ENCODE measurements around the gene CHD5. TPM values are rescaled to one million over a fixed set of nuclear protein-coding genes. Genes with fewer than 3 reads are reported as not detected.

Gene CHD5
- total and polyA plus RNA-seq, 2 of the 4 experiments (the other 2 are of a cell fraction): under 0.01 to 0.09 TPM

DNA sequence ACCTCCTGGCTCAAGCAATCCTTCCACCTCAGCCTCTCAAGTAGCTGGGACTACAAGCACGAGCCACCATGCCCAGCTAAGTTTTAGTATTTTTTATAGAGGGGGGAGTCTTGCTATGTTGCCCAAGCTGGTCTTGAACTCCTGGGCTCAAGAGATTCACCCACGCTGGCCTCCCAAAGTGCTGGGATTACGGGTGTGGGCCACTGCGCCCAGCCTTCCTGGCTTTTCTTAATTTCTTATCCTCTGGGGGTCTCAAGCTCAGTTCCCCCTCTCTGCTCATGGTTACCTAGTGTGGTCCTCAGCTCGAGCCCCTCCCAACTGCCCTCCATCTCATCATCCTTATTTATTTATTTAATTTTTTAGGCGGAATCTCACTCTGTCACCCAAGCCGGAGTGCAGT lies 22.1 kb upstream of the CHD5 start:
- CTCF ChIA-PET: interaction anchor here (0.7 kb wide), 1 partner anchor 268 kb away, joined by 4 read pairs; no protein-coding TSS in a partner anchor
- no peaks in the 10 kb centered on the region; the same call in 1 of the 2 replicates for H3K27me3 ChIP-seq (ENCODE audit: control insufficient read depth, insufficient read depth, low read length)
- no peak overlapping the region for H4K8ac ChIP-seq (ENCODE audit: low read depth in 2 of 2, low read length in 2 of 2)
- no peak overlapping the region for H3K23ac ChIP-seq (ENCODE audit: low read depth, low read length)
- H2BK5ac ChIP-seq (ENCODE audit: low read depth, low read length, poor library complexity, severe bottlenecking): no peak overlapping the region
- no peak overlapping the region for H2BK20ac ChIP-seq (ENCODE audit: low read depth, low read length)
- H2AK9ac ChIP-seq (replicated peaks; ENCODE audit: low read depth, low read length, poor library complexity): no peak overlapping the region
- no peak overlapping the region for H3K4ac ChIP-seq (ENCODE audit: low read depth, low read length)
- H3K27ac ChIP-seq (ENCODE audit: insufficient read depth, low read length): no peak overlapping the region
- peaks cover 15% of the 10 kb centered on the region for H3K9me1 ChIP-seq (ENCODE audit: insufficient read depth, low read length)
- no peak overlapping the region for H2BK120ac ChIP-seq (ENCODE audit: low read depth, low read length)
- H3K4me2 ChIP-seq (ENCODE audit: low read depth, low read length): no peak overlapping the region
- in situ Hi-C loops (cut with MboI; ENCODE audit: low sequenced_read_pairs) (no loop called here), intact Hi-C loops (cut with micrococcal nuclease) (no loop called here), dilution Hi-C loops (cut with HindIII; ENCODE audit: low sequenced_read_pairs, unreplicated experiment) (no loop called here)
- no peaks in the 10 kb centered on the region for H3K9me3 ChIP-seq (ENCODE audit: control insufficient read depth, insufficient read depth, low read length)
- H3K18ac ChIP-seq (ENCODE audit: low read depth, low read length): no peak overlapping the region
- DNase-seq (no peak), ATAC-seq (ENCODE audit: low read depth) (no peak)
- H3K56ac ChIP-seq (ENCODE audit: extremely low read depth, insufficient read depth, low read length): no peak overlapping the region
- peaks cover 17% of the 10 kb centered on the region; the same call in 1 of the 2 replicates for H4K20me1 ChIP-seq (ENCODE audit: insufficient read depth, low read length)
- no peak overlapping the region for H4K5ac ChIP-seq (ENCODE audit: low read depth, low read length)
- H3K14ac ChIP-seq (replicated peaks; ENCODE audit: low read depth, low read length): no peak overlapping the region
- TF ChIP-seq FOS (IDR thresholded peaks at IDR 0.05; ENCODE audit: low read depth, low read length): no peak
- no peak for TF ChIP-seq MXI1 (IDR thresholded peaks at IDR 0.05; ENCODE audit: borderline replicate concordance, low read depth, low read length)
- no peak for TF ChIP-seq CHD1 (IDR thresholded peaks at IDR 0.05; ENCODE audit: low read depth, low read length)
- TF ChIP-seq, protein P1, sequence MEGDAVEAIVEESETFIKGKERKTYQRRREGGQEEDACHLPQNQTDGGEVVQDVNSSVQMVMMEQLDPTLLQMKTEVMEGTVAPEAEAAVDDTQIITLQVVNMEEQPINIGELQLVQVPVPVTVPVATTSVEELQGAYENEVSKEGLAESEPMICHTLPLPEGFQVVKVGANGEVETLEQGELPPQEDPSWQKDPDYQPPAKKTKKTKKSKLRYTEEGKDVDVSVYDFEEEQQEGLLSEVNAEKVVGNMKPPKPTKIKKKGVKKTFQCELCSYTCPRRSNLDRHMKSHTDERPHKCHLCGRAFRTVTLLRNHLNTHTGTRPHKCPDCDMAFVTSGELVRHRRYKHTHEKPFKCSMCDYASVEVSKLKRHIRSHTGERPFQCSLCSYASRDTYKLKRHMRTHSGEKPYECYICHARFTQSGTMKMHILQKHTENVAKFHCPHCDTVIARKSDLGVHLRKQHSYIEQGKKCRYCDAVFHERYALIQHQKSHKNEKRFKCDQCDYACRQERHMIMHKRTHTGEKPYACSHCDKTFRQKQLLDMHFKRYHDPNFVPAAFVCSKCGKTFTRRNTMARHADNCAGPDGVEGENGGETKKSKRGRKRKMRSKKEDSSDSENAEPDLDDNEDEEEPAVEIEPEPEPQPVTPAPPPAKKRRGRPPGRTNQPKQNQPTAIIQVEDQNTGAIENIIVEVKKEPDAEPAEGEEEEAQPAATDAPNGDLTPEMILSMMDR (conservative IDR thresholded peaks at IDR 0.05; ENCODE audit: low read depth, low read length): no peak
- no peak for TF ChIP-seq MAZ (IDR thresholded peaks at IDR 0.05; ENCODE audit: borderline replicate concordance, low read depth, low read length)
- no peak for TF ChIP-seq BHLHE40 (IDR thresholded peaks at IDR 0.05; ENCODE audit: low read depth, low read length)
- TF ChIP-seq, protein P2, sequence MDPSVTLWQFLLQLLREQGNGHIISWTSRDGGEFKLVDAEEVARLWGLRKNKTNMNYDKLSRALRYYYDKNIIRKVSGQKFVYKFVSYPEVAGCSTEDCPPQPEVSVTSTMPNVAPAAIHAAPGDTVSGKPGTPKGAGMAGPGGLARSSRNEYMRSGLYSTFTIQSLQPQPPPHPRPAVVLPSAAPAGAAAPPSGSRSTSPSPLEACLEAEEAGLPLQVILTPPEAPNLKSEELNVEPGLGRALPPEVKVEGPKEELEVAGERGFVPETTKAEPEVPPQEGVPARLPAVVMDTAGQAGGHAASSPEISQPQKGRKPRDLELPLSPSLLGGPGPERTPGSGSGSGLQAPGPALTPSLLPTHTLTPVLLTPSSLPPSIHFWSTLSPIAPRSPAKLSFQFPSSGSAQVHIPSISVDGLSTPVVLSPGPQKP (IDR thresholded peaks at IDR 0.05; ENCODE audit: borderline replicate concordance, low read depth, low read length): no peak
- no peak for TF ChIP-seq RAD21 (IDR thresholded peaks at IDR 0.05; ENCODE audit: low read length)
- TF ChIP-seq, protein P3, sequence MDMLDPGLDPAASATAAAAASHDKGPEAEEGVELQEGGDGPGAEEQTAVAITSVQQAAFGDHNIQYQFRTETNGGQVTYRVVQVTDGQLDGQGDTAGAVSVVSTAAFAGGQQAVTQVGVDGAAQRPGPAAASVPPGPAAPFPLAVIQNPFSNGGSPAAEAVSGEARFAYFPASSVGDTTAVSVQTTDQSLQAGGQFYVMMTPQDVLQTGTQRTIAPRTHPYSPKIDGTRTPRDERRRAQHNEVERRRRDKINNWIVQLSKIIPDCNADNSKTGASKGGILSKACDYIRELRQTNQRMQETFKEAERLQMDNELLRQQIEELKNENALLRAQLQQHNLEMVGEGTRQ (IDR thresholded peaks at IDR 0.05; ENCODE audit: low read depth, low read length): no peak
- no peak for TF ChIP-seq CEBPB (IDR thresholded peaks at IDR 0.05; ENCODE audit: low read depth, low read length)
- no peak for TF ChIP-seq POLR2A (IDR thresholded peaks at IDR 0.05; ENCODE audit: low read depth, low read length)
- no peak for TF ChIP-seq RFX5 (IDR thresholded peaks at IDR 0.05; ENCODE audit: low read depth, low read length)
- no peak for TF ChIP-seq MAFK (IDR thresholded peaks at IDR 0.05; ENCODE audit: low read depth, low read length)
- no peak for TF ChIP-seq NFE2L2 (IDR thresholded peaks at IDR 0.05; ENCODE audit: low read depth, low read length)
- TF ChIP-seq RCOR1 (IDR thresholded peaks at IDR 0.05; ENCODE audit: insufficient replicate concordance, low read length): no peak
- no peak for TF ChIP-seq SMC3 (IDR thresholded peaks at IDR 0.05; ENCODE audit: low read depth, low read length)
- H4K91ac ChIP-seq (ENCODE audit: insufficient read depth, low read depth, low read length): no peak overlapping the region
- no TSS peak for BruUV-seq (replicated peaks)
- no peaks in the 10 kb centered on the region for H3K36me3 ChIP-seq (ENCODE audit: control insufficient read depth, insufficient read depth, low read length)
- no peak overlapping the region for H2AFZ ChIP-seq (replicated peaks; ENCODE audit: low read length, poor library complexity)
- H3K9ac ChIP-seq (ENCODE audit: low read depth, low read length): no peak overlapping the region
- no peak overlapping the region for H3K4me3 ChIP-seq (ENCODE audit: insufficient read depth, low read depth, low read length)
- H3K79me1 ChIP-seq (ENCODE audit: low read depth in 1 of 2, low read length in 2 of 2): peaks cover 7 to 22% of the 10 kb centered on the region in 2 experiments; a peak in 3 of 4 replicates
- H2AK5ac ChIP-seq (ENCODE audit: low read depth, low read length): no peak overlapping the region
- WGBS, 2 experiments (ENCODE audit: extremely low coverage in 2 of 2, insufficient read length in 1 of 2): 80% methylated on average over 5 of the region's 7 CpGs; no CpG with 5 or more reads in 1 of the 2 experiments
- peaks cover 6% of the 10 kb centered on the region; the same call in 1 of the 2 replicates for H3K4me1 ChIP-seq (ENCODE audit: control insufficient read depth, insufficient read depth, low read length)
- no peak overlapping the region for H2BK15ac ChIP-seq (ENCODE audit: low read depth, low read length)
- POLR2A ChIA-PET (ENCODE audit: unreplicated experiment): no interaction called here

Data from IMR-90 (cell line).